Activated CD4-positive, alpha-beta memory T cell treated with anti-CD3 and anti-CD28 coated beads for 36 hours (primary cell): Measurements from ENCODE around the gene VSTM2L. TPM values are rescaled to one million over a fixed set of nuclear protein-coding genes. Genes with fewer than 3 reads are reported as not detected.
A peak's percentile ranks its signal among the peaks of the same experiment; 100 is the strongest.

Experiments used
- CTCF ChIA-PET: fragments of 350-600 bp; sonication (Branson Sonifier 250); formaldehyde crosslinking; loops from one replicate; lab custom pipeline; 2021; ENCODE audit warnings: antibody characterized with exemption, inconsistent platforms; lab: Charles Lee
- POLR2A ChIA-PET: fragments of 350-600 bp; sonication (Branson Sonifier 250); formaldehyde crosslinking; loops from one replicate; lab custom pipeline; 2021; ENCODE audit warnings: antibody characterized with exemption; lab: Charles Lee
- DNase-seq: peaks from one replicate; pipeline ENCODE4 v3.0.0-alpha.2; 2020
- H3K27ac Mint-ChIP-seq: one replicate; pipeline ENCODE4 v1.8.0; 2021; ENCODE audit warnings: mixed read lengths
- H3K27me3 Mint-ChIP-seq: one replicate; pipeline ENCODE4 v1.8.0; 2021; ENCODE audit warnings: mixed read lengths
- H3K36me3 Mint-ChIP-seq: one replicate; pipeline ENCODE4 v1.8.0; 2021; ENCODE audit warnings: mixed read lengths
- H3K4me1 Mint-ChIP-seq: one replicate; pipeline ENCODE4 v1.8.0; 2021; ENCODE audit warnings: low read depth, mixed read lengths
- H3K4me3 Mint-ChIP-seq: one replicate; pipeline ENCODE4 v1.8.0; 2021; ENCODE audit warnings: mild to moderate bottlenecking, mixed read lengths
- H3K9me3 Mint-ChIP-seq: one replicate; pipeline ENCODE4 v1.8.0; 2021; ENCODE audit warnings: mixed read lengths
- intact Hi-C: fragments of 100-400 bp; cut with micrococcal nuclease; formaldehyde crosslinking; loops from one replicate; pipeline ENCODE4 v1.15.1; 2023
- total RNA-seq, 2 experiments: library from RNA; stranded (reverse); gene quantifications; one replicate each; pipeline ENCODE4 v1.2.3, GENCODE V29; 2021

Gene VSTM2L
- total RNA-seq, 2 experiments from 2014 or later: not detected

DNA sequence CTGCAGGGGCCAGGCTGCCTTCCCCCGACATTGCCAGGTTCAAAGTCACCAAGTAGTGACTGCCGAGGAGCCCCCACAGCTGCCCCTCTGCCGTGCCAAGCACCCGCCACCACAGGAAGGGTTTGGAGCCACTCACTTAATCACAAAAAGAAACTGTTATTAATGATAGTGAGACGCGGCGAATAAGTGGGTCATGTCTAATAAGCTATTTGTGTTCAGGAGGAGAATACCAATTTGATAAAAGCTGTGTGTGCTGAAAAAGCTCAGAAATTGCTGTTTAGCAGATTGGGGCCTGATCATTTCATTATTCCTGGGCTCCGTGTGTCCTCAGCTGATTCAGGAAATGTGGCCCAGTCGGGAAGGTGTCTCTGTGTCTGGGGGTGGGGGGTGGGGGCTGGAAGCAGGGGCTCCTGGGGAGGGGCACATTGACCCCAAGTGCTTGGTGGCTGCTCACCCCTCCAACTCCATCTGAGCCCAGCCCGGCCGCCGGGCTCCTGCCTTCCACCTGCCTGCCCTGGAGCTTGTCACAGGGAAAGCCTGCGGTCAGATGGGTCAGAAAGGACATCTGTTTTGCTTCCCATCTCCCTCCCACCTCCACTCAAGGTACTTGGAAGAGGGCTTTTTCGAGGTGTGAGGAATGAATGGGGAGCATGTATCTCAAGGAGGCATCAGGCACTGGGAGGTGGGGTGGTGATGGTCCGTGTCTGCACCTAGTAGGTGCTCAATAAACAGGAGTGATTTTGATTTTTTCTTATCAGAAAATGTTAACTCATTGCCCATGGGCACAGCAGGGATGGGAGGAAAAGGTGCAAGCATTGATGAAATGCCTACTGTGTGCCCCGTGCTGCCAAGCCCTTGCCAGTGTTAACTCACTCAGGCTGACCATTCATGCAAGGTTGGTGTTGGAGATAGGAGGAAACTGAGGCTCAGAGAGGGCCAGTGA, 3.0 kb downstream of the VSTM2L start:
- peaks cover 55% of the 10 kb centered on the region for H3K27me3 Mint-ChIP-seq
- CTCF ChIA-PET: interaction anchor here (1.2 to 1.9 kb wide), 2 partner anchors 86 to 341 kb away, joined by 5 read pairs; no protein-coding TSS in a partner anchor
- no peak overlapping the region for H3K4me3 Mint-ChIP-seq
- no peak overlapping the region for H3K27ac Mint-ChIP-seq
- POLR2A ChIA-PET: no interaction called here
- no peak for DNase-seq
- peaks cover 11% of the 10 kb centered on the region for H3K4me1 Mint-ChIP-seq
- H3K36me3 Mint-ChIP-seq: peaks cover 2% of the 10 kb centered on the region
- no peaks in the 10 kb centered on the region for H3K9me3 Mint-ChIP-seq
- intact Hi-C loops: loop anchor here (10.0 kb wide), 1 partner anchor 259 kb away; the partner anchor contains the start of gene TGM2

GRCh38 chr20:37907330-37907676, 4.4 kb downstream of the VSTM2L start:
- Mint-ChIP-seq H3K27me3 (peaks cover 48% of the 10 kb centered on the region), H3K36me3 (peaks cover 1% of the 10 kb centered on the region), H3K4me3 (no peak overlapping the region), H3K4me1 (peaks cover 7% of the 10 kb centered on the region), H3K9me3 (no peaks in the 10 kb centered on the region), H3K27ac (no peak overlapping the region)
- ChIA-PET POLR2A (no interaction called here), CTCF (interaction anchor here (1.9 kb wide), 1 partner anchor 343 kb away, joined by 5 read pairs; no protein-coding TSS in a partner anchor)
- no peak for DNase-seq
- intact Hi-C loops: loop anchor here (10.0 kb wide), 1 partner anchor 257 kb away; the partner anchor contains the start of gene TGM2

GRCh38 chr20:37907677-37908401, 4.9 kb downstream of the VSTM2L start:
- Mint-ChIP-seq H3K4me3 (no peak overlapping the region), H3K27ac (no peak overlapping the region), H3K4me1 (peaks cover 5% of the 10 kb centered on the region), H3K27me3 (peaks cover 47% of the 10 kb centered on the region), H3K9me3 (no peaks in the 10 kb centered on the region), H3K36me3 (no peaks in the 10 kb centered on the region)
- intact Hi-C loops: loop anchor here (10.0 kb wide), 1 partner anchor 257 kb away; the partner anchor contains the start of gene TGM2
- ChIA-PET CTCF (no interaction called here), POLR2A (no interaction called here)
- DNase-seq: no peak

DNA sequence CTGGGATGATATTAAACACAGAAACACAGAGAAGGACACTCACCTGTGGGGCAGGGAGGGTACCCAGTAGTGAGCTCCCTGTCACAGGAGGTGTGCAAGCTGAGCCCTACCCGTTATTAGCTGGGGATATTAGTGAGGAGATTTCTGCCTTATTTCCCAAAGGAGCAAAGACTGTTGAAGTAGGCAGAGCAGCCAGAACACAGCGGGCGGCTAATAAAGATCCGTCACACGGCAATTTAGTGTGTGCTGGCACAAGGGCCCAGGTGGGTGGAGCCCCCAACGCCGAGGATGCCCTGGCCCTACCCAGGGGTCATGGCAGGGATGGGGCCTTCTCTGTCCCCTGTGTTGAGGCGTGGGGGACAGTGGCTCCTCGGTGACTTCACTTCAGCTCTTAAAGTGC, 8.3 kb downstream of the VSTM2L start:
- CTCF ChIA-PET: no interaction called here
- no peaks in the 10 kb centered on the region for H3K9me3 Mint-ChIP-seq
- H3K4me3 Mint-ChIP-seq: no peak overlapping the region
- H3K27ac Mint-ChIP-seq: no peak overlapping the region
- H3K4me1 Mint-ChIP-seq: peaks cover 9% of the 10 kb centered on the region
- peaks cover 35% of the 10 kb centered on the region for H3K27me3 Mint-ChIP-seq
- H3K36me3 Mint-ChIP-seq: no peaks in the 10 kb centered on the region
- intact Hi-C loops: no loop called here
- POLR2A ChIA-PET: no interaction called here
- no peak for DNase-seq

DNA sequence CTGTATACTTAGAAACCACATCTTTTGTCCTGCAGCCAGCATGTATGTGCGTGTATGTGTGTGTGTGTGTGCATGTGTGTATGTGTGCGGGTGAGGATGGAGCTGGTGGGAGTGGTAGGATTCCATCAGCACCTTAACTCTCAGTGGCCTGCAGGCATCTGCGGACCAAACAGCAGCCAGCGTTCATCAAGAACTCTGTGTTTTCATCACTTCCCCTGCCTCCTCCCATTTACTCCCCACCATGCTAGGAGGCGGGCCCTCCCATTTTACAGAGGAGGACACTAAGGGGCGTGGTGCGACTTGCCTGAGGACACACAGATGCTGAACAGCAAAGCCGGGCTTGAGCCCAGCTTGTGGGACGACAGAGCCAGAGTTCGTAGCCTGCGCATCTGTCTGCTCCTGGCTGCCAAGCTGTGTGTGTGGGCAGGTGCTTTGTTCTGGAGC, 8.9 kb downstream of the VSTM2L start:
- Mint-ChIP-seq H3K36me3 (no peaks in the 10 kb centered on the region), H3K27me3 (peaks cover 36% of the 10 kb centered on the region), H3K4me1 (peaks cover 9% of the 10 kb centered on the region), H3K4me3 (no peak overlapping the region), H3K27ac (no peak overlapping the region), H3K9me3 (no peaks in the 10 kb centered on the region)
- CTCF ChIA-PET: no interaction called here
- peak; percentile 20 for DNase-seq
- POLR2A ChIA-PET: no interaction called here
- intact Hi-C loops: no loop called here

DNA sequence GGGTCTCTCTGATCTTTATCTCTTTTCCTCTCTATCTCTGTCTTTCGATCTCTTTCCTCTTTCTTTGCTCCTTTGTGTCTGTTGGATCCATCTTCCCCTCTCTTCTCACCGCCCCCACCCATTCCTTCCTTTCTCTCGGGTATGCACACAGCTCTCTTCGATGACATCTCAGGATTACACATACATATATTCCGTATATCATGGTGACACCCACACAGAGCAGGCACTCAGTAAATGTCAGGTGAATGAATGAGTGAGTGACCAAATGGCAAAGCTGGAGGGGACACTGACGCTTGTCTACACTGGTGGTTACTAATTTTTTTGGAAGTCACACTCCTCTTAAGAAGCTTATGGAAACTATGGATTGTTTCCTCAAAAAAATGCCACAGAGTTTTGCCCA, 9.9 kb downstream of the VSTM2L start:
- H3K4me1 Mint-ChIP-seq: peaks cover 9% of the 10 kb centered on the region
- no peak overlapping the region for H3K4me3 Mint-ChIP-seq
- no peaks in the 10 kb centered on the region for H3K36me3 Mint-ChIP-seq
- no peak overlapping the region for H3K27ac Mint-ChIP-seq
- H3K9me3 Mint-ChIP-seq: no peaks in the 10 kb centered on the region
- CTCF ChIA-PET: no interaction called here
- intact Hi-C loops: no loop called here
- peaks cover 41% of the 10 kb centered on the region for H3K27me3 Mint-ChIP-seq
- DNase-seq: no peak
- POLR2A ChIA-PET: no interaction called here

GRCh38 chr20:37913567-37914366, 10.8 kb downstream of the VSTM2L start:
- H3K27ac Mint-ChIP-seq: no peak overlapping the region
- H3K27me3 Mint-ChIP-seq: peaks cover 42% of the 10 kb centered on the region
- no peaks in the 10 kb centered on the region for H3K9me3 Mint-ChIP-seq
- intact Hi-C loops: no loop called here
- DNase-seq: no peak
- POLR2A ChIA-PET: no interaction called here
- CTCF ChIA-PET: no interaction called here
- no peak overlapping the region for H3K4me3 Mint-ChIP-seq
- H3K4me1 Mint-ChIP-seq: peaks cover 9% of the 10 kb centered on the region
- H3K36me3 Mint-ChIP-seq: no peaks in the 10 kb centered on the region

DNA sequence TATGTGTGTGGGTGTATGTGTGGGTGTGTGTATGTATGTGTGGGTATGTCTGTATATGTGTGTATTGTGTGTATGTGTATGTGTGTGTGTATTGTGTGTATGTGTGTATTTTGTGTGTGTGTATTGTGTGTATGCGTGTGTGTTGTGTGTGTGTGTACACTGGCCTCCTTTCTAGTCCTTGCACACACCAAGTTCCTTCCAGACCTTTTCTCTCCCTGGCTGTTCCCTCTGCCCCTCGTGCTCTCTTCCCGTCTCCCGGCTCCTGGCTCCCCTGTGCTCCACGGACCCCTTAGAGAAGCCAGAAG, 11.4 kb downstream of the VSTM2L start:
- DNase-seq: no peak
- intact Hi-C loops: no loop called here
- H3K27ac Mint-ChIP-seq: no peak overlapping the region
- H3K4me1 Mint-ChIP-seq: peaks cover 9% of the 10 kb centered on the region
- H3K36me3 Mint-ChIP-seq: no peaks in the 10 kb centered on the region
- H3K27me3 Mint-ChIP-seq: peaks cover 37% of the 10 kb centered on the region
- no peak overlapping the region for H3K4me3 Mint-ChIP-seq
- ChIA-PET CTCF (no interaction called here), POLR2A (no interaction called here)
- H3K9me3 Mint-ChIP-seq: no peaks in the 10 kb centered on the region

DNA sequence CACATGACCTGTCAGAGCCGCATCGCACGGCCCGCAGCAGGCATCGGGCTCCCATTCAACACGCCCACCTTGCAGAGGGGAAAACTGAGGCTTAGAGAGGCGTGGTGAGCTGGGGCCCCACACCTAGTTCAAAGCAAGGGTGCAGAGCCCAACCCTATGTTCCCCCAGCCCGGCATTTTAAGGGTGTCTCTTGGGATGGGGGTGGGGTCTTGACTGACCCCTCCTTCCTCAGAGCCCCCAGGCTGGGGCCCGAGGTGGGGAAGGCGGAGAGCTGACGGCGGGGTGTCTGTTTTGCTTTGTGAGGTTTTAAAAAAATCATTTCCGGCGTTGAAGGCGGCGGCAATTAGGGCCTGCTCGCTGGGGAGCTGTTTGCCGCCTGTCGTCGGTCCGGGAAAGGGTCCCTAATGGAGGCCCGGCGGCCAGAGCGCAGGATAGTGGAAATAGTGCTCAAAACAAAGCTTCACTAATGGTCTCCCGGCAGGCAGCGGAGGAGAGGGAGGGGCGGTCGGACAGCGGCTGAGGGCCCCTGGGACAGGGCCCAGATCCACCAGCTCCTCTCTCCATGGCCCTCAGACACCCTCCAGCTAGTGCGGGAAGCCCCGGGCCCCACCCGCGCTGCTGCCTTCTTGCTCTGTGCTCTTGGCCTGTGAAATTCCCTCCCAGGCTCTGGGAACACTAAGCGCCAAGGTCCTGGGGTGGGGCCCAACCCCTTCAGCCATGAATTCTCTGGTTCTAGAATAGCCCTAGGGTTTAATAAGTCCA, 11.9 kb downstream of the VSTM2L start:
- intact Hi-C loops: no loop called here
- CTCF ChIA-PET: interaction anchor here (0.9 kb wide), 1 partner anchor 9 kb away, joined by 3 read pairs; no protein-coding TSS in a partner anchor
- peak; percentile 22 for DNase-seq

GRCh38 chr20:37915434-37915787, 12.5 kb downstream of the VSTM2L start:
- DNase-seq: no peak
- Mint-ChIP-seq H3K4me1 (peaks cover 9% of the 10 kb centered on the region), H3K9me3 (no peaks in the 10 kb centered on the region), H3K27me3 (peaks cover 39% of the 10 kb centered on the region), H3K27ac (no peak overlapping the region), H3K36me3 (no peaks in the 10 kb centered on the region), H3K4me3 (no peak overlapping the region)
- POLR2A ChIA-PET: no interaction called here
- CTCF ChIA-PET: interaction anchor here (0.9 kb wide), 1 partner anchor 9 kb away, joined by 3 read pairs; no protein-coding TSS in a partner anchor
- intact Hi-C loops: no loop called here

More for the DNA sequence above, 11.9 kb downstream of the VSTM2L start:
- peaks cover 39% of the 10 kb centered on the region for H3K27me3 Mint-ChIP-seq
- no peaks in the 10 kb centered on the region for H3K9me3 Mint-ChIP-seq
- no peak overlapping the region for H3K4me3 Mint-ChIP-seq
- peaks cover 9% of the 10 kb centered on the region for H3K4me1 Mint-ChIP-seq
- H3K36me3 Mint-ChIP-seq: no peaks in the 10 kb centered on the region
- no peak overlapping the region for H3K27ac Mint-ChIP-seq
- POLR2A ChIA-PET: no interaction called here

- no peak overlapping the region for H3K27ac Mint-ChIP-seq
- ChIA-PET POLR2A (no interaction called here), CTCF (no interaction called here)
- no peak for DNase-seq
- H3K27me3 Mint-ChIP-seq: peaks cover 43% of the 10 kb centered on the region
- no peak overlapping the region for H3K4me3 Mint-ChIP-seq
- intact Hi-C loops: no loop called here
- no peaks in the 10 kb centered on the region for H3K36me3 Mint-ChIP-seq
- no peaks in the 10 kb centered on the region for H3K9me3 Mint-ChIP-seq
- peaks cover 13% of the 10 kb centered on the region for H3K4me1 Mint-ChIP-seq
Measured at GRCh38 chr20:37915800-37916570, 13.1 kb downstream of the VSTM2L start.
